GM18498 (cell line): ENCODE data around the gene HDAC4.

Experiments used
- ATAC-seq: cut with Tn5 transposase; IDR thresholded peaks from one replicate; pipeline ENCODE4 v1.9.1; 2021; ENCODE audit warnings: mild to moderate bottlenecking, moderate library complexity; ENCODE audit not compliant: unreplicated experiment

Gene HDAC4

DNA sequence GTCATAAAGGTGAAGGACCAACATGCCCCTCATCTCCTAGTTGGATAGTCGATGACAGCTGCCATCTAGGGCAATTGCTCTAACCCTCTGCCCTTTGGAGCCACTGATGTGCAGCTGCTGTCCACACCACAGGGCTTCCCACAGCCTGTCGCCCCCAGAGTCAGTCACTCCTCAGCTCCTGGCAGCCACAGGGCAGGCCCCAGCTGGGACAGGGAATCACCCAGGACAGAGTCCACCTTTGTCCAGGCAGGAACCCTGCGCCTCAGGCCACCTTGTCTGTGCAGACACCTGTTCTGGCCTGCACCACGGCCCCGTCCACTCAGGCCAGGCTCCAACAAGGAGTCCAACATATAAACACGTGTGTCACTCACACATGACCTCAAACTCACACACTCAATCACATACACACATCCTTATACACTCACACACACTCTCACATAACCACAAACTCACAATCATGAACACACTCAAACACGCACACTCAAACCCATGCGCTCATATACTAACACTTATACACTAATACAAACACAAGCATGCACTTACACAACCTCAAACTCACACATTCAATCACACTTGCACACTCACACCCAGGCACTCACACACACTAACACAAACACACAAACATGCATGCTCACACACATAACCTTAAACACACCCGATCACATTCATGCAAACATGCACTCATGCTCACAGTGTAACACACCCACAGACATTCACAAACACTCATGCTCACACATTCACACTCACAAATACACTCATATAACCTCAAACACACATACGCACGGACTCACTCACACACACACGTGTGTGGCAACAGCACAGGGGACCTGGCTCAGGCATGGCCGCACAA, 29.7 kb downstream of the HDAC4 start:
- no peak for ATAC-seq

DNA sequence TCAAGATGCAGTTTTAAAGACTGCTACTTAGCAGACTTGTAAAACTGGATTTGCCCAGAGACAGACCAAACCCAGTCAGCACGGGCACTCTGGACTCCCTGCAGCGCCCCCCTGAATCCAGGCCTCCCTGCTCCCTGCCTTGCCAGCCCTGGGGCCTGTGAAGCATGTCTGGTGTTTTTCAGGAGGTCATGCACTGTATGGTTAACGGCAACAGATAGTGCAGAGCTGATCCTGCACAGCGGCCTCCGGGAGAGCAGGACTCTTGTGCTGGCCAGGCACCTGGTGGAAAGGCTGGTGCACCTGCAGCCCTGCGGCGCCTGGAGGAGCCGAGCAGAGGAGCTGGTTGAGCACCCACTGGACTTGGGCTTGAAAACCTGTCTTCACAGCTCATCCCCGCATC, 30.4 kb downstream of the HDAC4 start:
- no peak for ATAC-seq

DNA sequence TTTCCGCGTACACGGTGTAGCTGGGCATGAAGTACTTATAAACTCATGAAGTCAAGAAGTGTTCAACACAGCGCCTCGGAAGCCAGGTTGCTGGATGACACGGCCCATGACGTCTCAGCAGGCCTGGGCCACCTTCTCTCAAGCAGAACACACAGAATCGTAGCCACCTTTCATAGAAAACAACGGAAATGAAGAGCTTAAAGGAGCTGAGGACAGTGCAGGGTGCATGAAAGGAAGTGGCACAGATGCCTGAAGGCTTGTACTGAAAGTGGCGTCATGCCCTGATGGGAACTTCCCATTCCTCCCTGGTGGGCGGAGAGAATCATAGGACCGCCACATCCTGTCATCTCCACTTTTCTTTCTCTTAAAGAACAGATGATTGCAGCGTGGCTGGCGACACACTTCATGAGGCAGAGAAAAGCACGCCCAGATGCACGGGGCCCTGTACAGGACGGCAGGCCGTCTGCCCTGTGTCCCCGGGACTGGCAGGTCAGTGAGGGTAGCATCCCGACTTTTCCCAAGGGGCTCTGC, 31.1 kb downstream of the HDAC4 start:
- ATAC-seq: peak; percentile 90

GRCh38 chr2:239368906-239369552, 31.8 kb downstream of the HDAC4 start:
- ATAC-seq: no peak

DNA sequence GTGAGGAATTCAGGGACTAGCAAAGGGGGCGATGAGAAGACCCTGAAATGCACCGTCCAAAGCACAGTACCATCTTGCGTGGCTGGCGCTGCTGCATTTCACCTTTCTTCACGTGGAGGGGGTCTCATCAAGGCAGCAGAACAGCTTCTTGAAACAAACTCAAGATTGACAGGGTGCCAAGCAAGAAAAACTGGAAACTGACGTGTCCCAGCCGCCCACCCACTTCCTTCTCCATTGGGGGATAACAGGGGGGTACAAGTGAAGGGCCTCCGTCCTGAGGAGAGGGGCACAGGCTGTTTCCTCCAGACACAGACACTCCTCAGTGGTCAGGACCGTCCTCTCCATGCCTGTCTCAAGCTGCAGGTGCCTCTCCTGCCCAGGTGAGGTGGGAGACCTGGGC, 32.5 kb downstream of the HDAC4 start:
- no peak for ATAC-seq

DNA sequence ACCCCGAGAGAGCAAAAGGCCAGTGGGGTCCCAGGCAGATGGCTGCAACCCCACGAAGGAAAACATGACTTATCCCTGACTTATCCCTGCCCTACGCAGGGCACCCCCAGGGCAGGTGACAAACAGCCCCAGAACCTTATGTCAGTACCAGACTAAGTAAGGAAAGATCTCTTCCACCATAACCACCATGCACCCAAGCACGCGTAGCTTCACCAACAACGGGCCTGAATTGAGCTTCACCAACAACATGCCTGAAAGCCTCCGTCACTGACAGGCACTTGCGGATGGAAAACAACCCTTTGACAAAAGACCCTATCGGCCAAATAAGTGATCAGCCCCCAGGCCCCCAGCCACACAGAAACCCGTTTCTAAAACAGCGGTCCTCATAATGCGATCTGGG, 34.1 kb downstream of the HDAC4 start:
- no peak for ATAC-seq

DNA sequence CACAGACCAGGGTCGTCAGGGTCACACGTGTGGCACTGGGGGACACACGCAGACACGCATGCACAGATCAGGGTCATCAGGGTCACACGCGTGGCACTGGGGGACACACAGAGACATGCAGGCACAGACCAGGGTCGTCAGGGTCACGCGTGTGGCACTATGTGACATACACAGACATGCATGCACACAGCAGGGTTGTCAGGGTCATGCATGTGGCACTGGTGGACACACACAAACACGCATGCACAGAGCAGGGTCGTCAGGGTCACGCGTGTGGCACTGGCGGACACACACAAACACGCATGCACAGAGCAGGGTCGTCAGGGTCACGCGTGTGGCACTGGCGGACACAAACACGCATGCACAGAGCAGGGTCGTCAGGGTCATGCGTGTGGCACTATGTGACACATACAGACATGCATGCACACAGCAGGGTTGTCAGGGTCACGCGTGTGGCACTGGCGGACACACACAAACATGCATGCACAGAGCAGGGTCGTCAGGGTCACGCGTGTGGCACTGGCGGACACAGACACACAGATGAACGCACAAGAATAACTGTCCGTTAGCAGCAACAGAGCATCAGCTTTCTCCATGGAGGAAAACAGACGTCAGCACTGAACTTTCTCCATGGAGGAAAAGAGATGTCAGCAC, 34.9 kb downstream of the HDAC4 start:
- no peak for ATAC-seq

DNA sequence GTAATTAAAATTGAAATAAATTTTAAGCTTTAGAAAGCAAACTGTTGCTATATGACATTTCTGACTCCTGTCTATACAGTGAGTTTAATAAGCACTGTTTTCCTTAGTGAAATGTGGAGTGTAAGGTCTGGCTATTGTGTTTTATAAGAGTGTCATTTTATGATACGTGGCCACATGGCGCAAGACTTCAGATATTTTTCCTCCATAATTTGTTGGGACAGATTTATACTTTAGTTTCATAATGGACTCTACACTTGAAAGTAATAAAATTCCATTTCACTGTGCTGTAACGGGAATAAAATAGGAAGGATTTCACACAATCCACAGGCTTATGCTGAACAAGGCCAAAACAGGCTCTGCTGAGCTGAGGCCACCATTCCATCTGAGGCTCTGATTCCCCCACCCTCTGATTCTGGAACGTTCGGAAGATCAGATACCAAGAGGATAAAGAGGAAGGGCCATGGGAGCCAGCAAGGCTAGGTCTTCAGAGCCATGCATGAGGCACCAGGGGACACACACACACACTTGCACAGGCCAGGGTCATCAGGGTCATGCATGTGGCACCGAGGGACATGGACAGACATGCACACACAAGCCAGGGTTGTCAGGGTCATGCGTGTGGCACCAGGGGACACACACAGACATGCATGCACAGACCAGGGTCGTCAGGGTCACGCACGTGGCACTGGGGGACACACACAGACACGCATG, 35.6 kb downstream of the HDAC4 start:
- ATAC-seq: no peak

GRCh38 chr2:239363946-239364637, 36.7 kb downstream of the HDAC4 start:
- ATAC-seq: no peak

DNA sequence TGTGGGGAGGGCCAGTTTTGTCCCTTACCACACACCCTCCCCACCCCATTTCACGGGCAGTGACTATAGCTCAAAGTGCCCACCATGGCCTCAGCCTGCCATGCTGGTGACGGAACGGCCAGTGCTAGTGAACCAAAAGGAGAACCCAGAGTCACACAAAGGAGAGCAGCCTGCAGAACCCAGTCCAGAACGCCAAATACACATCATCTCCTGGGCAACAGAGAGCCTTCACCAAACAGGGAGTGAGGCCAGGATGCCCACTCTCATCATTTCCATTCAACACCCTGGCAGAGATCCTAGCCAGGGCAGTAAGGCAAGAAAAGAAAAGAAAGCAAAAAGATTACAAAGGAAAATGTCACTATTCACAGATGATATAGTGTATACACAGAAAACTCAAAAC, 38.3 kb downstream of the HDAC4 start:
- no peak for ATAC-seq

GRCh38 chr2:239361311-239361642, 39.5 kb downstream of the HDAC4 start:
- no peak for ATAC-seq

DNA sequence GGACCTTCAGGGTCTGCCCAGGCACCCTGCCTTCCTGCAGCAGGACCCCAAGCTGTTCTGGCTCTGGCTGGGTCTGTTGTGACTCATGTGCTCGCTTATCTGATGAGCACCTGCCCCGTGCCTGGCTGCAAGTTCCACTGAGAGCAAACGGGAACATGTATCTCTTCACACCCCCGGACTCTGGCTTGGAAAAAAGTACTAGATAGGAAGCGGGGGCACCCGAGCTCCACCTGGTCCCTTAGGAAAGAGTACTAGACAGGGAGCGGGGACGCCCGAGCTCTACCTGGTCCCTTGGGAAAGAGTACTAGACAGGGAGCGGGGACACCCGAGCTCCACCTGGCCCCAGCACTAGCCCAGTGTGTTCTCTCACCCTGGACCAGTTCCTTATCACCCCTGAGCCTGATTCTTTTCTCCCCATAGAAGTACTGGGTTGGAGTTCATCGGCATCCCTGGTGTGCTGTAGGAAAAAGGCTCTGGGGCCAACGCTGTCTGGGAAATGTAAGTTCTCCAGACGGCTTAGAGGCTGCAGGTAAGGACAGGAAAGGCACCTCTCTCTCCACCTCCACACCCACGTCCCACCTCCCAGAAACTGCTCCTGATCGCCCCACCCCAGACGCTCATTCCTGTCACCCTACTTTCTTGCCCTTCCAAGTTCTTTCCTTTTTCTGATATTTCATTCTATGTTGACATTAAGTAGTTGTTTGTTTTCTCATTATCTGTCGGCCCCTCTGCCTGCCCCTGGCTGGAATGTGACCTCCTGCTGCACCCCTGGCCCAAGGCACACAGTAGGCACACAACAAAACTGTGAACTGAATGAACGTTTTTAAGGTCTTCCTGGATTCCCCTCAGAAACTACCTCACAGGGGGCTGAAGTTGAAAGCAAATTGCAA, 40.2 kb downstream of the HDAC4 start:
- no peak for ATAC-seq

DNA sequence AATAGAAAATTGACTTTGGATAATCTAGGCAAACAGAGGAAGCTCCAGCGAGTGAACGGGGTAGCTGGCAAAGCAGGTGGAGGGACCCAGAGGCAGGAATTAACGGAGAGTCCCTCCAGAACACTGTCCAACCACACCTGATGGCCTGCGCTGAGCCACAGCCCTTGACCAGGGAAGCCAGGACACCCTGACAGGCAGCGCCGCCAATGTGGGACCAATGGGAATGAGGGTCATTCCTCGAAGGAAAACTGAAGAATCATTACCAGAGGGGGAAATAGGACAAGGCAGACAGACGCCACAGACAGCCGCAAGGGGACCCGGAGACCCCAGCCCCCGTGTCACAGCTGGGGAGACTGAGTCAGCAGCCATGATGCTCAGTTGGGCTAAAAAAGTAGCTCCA, 40.8 kb downstream of the HDAC4 start:
- ATAC-seq: no peak

- no peak for ATAC-seq
These were observed 41.5 kb downstream of the HDAC4 start for GRCh38 chr2:239359196-239359912.

DNA sequence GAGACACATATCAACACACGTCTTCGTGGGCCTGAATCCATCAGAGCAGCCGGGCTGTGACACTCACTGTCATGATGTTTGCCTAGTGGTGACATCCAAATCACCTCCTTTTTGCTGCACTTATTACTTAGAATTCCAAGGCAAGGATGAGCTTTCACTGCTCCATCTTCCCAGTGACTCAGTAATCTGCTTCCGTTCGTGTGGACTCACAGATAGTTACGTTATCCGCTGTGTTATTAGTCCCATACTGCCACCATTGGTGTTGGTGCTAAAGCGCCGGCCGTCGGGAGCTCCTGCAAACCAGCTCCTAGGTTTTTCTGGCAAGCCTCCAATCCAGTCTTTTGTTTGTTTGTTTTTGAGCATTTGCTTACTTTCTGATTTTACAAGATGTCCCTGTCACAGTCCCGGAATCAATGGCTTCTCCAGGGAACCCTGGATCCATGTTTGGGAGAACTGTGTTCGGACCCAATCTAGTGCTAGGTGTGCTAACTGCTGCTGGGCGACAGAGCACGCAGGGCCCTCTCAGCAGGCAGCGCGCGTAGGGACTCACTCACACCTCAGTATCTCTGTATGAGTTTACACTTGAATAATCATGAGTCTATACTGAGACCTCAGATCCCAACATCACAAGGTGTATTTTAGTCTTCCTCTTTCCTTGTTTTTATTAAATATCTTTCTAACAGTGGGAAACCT, 42.6 kb downstream of the HDAC4 start:
- ATAC-seq: no peak

DNA sequence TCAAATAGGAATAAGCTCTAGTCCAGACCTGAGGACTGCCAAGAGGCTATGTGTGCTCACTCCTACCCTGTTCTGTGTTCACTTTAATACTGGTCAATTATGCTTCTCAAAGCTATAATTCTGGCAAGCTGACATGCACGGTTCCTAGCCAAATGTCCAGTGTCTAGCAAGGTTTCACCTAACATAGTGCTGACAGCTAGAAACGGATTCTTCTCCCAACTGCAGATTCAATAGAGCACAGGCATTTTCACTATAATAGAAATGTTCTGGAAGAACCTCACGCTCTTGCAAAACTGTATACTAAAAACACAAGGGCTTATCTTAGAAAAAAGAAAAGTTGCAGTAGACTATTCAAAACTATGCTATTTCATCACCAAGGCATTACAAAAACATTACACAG, 45.1 kb downstream of the HDAC4 start:
- ATAC-seq: no peak

DNA sequence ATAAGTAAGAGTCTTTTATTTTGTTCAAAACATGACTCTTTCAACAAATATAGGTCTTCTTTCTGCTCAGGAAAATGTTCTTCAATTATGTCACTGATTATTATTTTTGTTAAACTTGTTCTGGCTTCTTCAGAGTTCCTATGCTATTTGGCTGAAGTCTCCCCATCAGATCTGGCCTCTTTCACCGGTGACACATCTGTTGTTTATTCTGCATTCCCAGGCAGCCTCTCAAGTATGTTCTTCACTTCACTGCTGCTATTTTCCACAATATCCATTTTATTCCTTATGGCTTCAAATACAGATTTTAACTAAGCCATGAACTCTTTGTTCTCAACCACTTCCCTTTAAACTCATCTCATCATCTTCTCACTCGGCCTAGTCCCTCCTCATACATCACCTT, 45.7 kb downstream of the HDAC4 start:
- no peak for ATAC-seq

- ATAC-seq: no peak
These were observed 46.1 kb downstream of the HDAC4 start for GRCh38 chr2:239354791-239355136.
